ENCODE results near the gene TUBD1.
A peak's percentile ranks its signal among the peaks of the same experiment; 100 is the strongest.

Gene TUBD1

DNA sequence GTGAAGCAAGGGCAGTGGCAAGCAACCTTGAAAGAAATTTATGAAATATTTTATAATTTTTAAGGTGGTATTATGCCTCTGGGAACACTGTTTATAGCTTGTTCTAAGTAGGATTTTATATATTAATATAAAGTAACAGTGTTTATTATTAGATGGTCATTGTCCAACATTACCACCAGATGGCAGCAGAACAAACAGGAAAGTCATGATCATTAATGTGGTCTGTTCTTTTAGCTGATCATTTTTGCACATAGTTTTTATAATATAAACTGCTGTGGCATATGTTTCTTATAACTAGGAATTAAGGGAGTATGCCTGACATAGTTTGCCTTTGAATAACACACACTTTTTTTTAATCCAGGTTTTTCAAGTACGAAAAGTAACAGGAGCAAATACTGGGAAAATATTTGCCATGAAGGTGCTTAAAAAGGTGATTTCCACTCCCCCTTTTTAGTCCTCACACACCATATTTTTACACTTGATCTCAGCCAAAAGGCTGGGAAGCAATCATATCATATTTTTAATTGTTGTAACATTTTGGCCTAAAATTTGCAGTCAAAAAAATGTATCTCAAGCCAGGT, 21.6 kb upstream of the TUBD1 start:
- TF ChIP-seq, protein P1, sequence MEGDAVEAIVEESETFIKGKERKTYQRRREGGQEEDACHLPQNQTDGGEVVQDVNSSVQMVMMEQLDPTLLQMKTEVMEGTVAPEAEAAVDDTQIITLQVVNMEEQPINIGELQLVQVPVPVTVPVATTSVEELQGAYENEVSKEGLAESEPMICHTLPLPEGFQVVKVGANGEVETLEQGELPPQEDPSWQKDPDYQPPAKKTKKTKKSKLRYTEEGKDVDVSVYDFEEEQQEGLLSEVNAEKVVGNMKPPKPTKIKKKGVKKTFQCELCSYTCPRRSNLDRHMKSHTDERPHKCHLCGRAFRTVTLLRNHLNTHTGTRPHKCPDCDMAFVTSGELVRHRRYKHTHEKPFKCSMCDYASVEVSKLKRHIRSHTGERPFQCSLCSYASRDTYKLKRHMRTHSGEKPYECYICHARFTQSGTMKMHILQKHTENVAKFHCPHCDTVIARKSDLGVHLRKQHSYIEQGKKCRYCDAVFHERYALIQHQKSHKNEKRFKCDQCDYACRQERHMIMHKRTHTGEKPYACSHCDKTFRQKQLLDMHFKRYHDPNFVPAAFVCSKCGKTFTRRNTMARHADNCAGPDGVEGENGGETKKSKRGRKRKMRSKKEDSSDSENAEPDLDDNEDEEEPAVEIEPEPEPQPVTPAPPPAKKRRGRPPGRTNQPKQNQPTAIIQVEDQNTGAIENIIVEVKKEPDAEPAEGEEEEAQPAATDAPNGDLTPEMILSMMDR (IDR thresholded peaks at IDR 0.05; ENCODE audit: low read depth, low read length): peak; percentile 30; the same call in 1 of the 2 replicates
- Histone ChIP-seq H3K27me3 (ENCODE audit: insufficient read depth, low read depth, severe bottlenecking) (no peaks in the 10 kb centered on the region), H3K9me3 (ENCODE audit: severe bottlenecking) (no peaks in the 10 kb centered on the region), H3K27ac (no peak overlapping the region), H3K36me3 (peaks cover 88% of the 10 kb centered on the region), H3K4me3 (ENCODE audit: low read depth, low read length) (no peak overlapping the region)
- DNase-seq: no peak

DNA sequence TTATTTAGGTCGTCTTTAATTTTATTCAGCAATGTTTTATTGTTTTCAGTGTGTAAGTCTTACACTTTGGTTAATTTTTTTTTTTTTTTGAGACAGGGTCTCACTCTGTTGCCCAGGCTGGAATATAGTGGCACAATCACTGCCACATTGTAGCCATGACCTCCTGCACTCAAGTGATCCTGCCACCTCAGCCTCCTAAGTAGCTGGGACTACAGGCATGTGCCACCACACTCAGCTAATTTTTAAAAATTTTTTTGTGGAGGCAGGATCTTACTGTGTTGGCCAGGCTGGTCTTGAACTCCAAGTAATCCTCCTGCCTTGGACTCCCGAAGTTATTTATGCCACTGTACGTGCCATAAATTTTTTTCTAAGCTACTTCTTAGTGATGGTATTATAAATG, 14.7 kb upstream of the TUBD1 start:
- Histone ChIP-seq H3K4me3 (ENCODE audit: low read depth, low read length) (no peak overlapping the region), H3K36me3 (peaks cover 45% of the 10 kb centered on the region), H3K27me3 (ENCODE audit: insufficient read depth, low read depth, severe bottlenecking) (no peaks in the 10 kb centered on the region), H3K27ac (no peak overlapping the region), H3K9me3 (ENCODE audit: severe bottlenecking) (no peaks in the 10 kb centered on the region)
- TF ChIP-seq, protein P1 (IDR thresholded peaks at IDR 0.05; ENCODE audit: low read depth, low read length): no peak
- no peak for DNase-seq

DNA sequence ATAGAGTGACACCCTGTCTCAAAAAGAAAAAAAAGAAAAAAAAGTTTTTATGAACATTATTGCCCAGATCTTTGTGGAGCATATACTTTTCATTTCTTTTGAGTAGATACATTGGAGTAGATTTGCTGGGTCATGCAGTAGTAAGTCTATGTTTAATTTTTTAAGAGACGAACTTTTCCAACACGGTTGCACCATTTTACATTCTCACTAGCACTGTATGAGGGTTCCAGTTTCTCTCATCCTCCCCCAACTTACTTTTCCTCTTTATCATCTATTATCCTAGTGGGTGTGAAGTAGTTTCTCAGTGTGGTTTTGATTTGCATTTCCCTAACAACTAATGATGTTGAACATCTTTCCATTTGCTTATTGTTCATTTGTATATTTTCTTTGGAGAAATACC, 10.7 kb upstream of the TUBD1 start:
- Histone ChIP-seq H3K36me3 (peaks cover 23% of the 10 kb centered on the region), H3K4me3 (ENCODE audit: low read depth, low read length) (no peak overlapping the region), H3K27me3 (ENCODE audit: insufficient read depth, low read depth, severe bottlenecking) (no peaks in the 10 kb centered on the region), H3K9me3 (ENCODE audit: severe bottlenecking) (no peaks in the 10 kb centered on the region), H3K27ac (no peak overlapping the region)
- TF ChIP-seq, protein P1 (IDR thresholded peaks at IDR 0.05; ENCODE audit: low read depth, low read length): no peak
- DNase-seq: no peak

DNA sequence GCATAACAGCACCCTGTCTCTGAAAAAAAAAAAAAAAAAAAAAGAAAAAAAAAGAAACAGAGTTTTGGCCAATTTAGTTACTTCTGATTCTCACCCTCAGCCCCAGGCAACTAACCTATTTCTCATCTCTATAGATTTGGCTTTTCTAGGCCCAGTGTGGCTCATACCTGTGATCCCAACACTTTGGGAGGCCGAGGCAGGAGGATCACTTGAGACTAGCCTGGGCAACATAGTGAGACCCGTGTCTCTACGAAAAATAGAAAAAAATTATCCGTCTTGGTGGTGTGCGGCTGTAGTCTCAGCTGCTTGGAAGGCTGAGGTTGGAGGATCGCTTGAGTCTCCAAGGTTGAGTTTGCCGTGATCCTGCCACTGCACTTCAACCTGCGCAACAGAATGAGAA, 8.9 kb upstream of the TUBD1 start:
- DNase-seq: no peak
- TF ChIP-seq, protein P1 (IDR thresholded peaks at IDR 0.05; ENCODE audit: low read depth, low read length): no peak
- H3K36me3 ChIP-seq: peaks cover 11% of the 10 kb centered on the region
- no peak overlapping the region for H3K4me3 ChIP-seq (ENCODE audit: low read depth, low read length)
- no peak overlapping the region for H3K27ac ChIP-seq
- H3K27me3 ChIP-seq (ENCODE audit: insufficient read depth, low read depth, severe bottlenecking): no peaks in the 10 kb centered on the region
- no peaks in the 10 kb centered on the region for H3K9me3 ChIP-seq (ENCODE audit: severe bottlenecking)

DNA sequence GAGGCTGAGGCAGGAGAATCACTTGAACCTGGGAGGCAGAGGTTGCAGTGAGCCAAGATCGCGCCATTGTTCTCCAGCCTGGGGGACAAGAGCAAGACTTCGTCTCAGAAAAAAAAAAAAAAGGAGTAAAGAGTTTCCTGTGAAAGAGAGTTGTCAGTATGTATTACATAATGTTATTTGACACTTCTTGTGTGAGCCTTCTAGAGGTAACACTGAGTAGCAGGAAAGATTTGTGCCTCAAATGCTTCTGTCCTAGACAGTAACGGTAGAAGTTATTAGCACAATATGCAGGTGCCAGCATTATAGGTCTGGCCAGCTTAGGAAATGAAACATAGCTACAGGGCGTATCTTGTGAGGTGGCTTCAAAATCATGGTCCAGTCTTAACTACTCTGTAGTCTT, 6.4 kb upstream of the TUBD1 start:
- Histone ChIP-seq H3K27ac (no peak overlapping the region), H3K4me3 (ENCODE audit: low read depth, low read length) (no peak overlapping the region), H3K9me3 (ENCODE audit: severe bottlenecking) (no peaks in the 10 kb centered on the region), H3K36me3 (peaks cover 11% of the 10 kb centered on the region), H3K27me3 (ENCODE audit: insufficient read depth, low read depth, severe bottlenecking) (no peaks in the 10 kb centered on the region)
- TF ChIP-seq, protein P1 (IDR thresholded peaks at IDR 0.05; ENCODE audit: low read depth, low read length): no peak
- no peak for DNase-seq

DNA sequence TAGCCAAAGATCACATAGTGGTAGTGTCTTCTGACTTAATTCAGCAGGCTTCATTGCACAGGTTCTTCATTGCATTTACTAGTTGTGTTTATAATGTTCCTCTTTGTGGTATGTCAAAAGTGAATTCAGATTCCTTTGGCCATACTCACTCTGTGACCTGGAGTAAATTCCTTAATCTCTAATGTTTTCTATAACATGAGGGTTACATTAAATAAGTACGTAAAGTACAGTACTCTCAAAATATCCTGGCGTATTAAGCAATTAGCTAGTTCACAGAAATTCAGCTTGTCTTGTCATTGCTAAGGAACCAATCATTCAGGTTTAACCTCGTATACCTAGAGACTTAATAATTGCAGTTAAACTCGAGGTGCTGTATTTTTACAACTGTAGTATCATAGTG, 4.3 kb upstream of the TUBD1 start:
- Histone ChIP-seq H3K36me3 (peaks cover 9% of the 10 kb centered on the region), H3K27me3 (ENCODE audit: insufficient read depth, low read depth, severe bottlenecking) (no peaks in the 10 kb centered on the region), H3K4me3 (ENCODE audit: low read depth, low read length) (no peak overlapping the region), H3K9me3 (ENCODE audit: severe bottlenecking) (no peaks in the 10 kb centered on the region), H3K27ac (no peak overlapping the region)
- no peak for DNase-seq
- TF ChIP-seq, protein P1 (IDR thresholded peaks at IDR 0.05; ENCODE audit: low read depth, low read length): no peak

Measured in WERI-Rb-1 (cell line).